NCI-H2227 (cell line): Measurements from ENCODE around the gene FLOT2.
"Not testable (repeated sequence)": the region's sequence is repeated elsewhere in the genome, so short reads cannot be mapped to it uniquely, and the experiment has no call there.

Source experiments
- DNase-seq: peaks from one replicate; lab custom pipeline; 2025; ENCODE audit not compliant: unreplicated experiment; lab: John Stamatoyannopoulos, UW

FLOT2 gene

GRCh38 chr17:28896491-28896883, 1.0 kb downstream of the FLOT2 start:
- DNase-seq = no peak

- DNase-seq = no peak
Measured at GRCh38 chr17:28895794-28896447, 1.6 kb downstream of the FLOT2 start.

- not testable (repeated sequence) for DNase-seq
Measured at GRCh38 chr17:28893248-28894183, 4.0 kb downstream of the FLOT2 start.

GRCh38 chr17:28892024-28892423, 5.5 kb downstream of the FLOT2 start:
- no peak for DNase-seq

GRCh38 chr17:28891201-28891600, 6.3 kb downstream of the FLOT2 start:
- no peak for DNase-seq

GRCh38 chr17:28889996-28890395, 7.5 kb downstream of the FLOT2 start:
- DNase-seq = no peak

GRCh38 chr17:28888832-28889231, 8.7 kb downstream of the FLOT2 start:
- DNase-seq = no peak

GRCh38 chr17:28887871-28888471, 9.6 kb downstream of the FLOT2 start:
- no peak for DNase-seq

GRCh38 chr17:28885951-28886350, 11.6 kb downstream of the FLOT2 start:
- DNase-seq = no peak

- DNase-seq = no peak
Measured at GRCh38 chr17:28885363-28885762, 12.2 kb downstream of the FLOT2 start.

GRCh38 chr17:28883967-28884702, 13.4 kb downstream of the FLOT2 start:
- DNase-seq = no peak

- DNase-seq = no peak
Measured at GRCh38 chr17:28882154-28882895, 15.2 kb downstream of the FLOT2 start.

- no peak for DNase-seq
Measured at GRCh38 chr17:28881533-28882056, 15.9 kb downstream of the FLOT2 start.

- DNase-seq = no peak
Measured at GRCh38 chr17:28880572-28880945, 17.0 kb downstream of the FLOT2 start.

GRCh38 chr17:28879886-28880571, 17.5 kb downstream of the FLOT2 start:
- DNase-seq = no peak

- no peak for DNase-seq
Measured at GRCh38 chr17:28878981-28879380, 18.6 kb downstream of the FLOT2 start.

- DNase-seq = no peak
Measured at GRCh38 chr17:28878158-28878910, 19.2 kb downstream of the FLOT2 start.

GRCh38 chr17:28877150-28877711, 20.3 kb downstream of the FLOT2 start:
- not testable (repeated sequence) for DNase-seq
